Upper lobe of left lung (tissue), 6 donors: Measurements from ENCODE around the gene RBMS1. TPM values are rescaled to one million over a fixed set of nuclear protein-coding genes. Genes with fewer than 3 reads are reported as not detected.

ENCODE experiments used
- ATAC-seq, 2 donors: fragments of 200-7000 bp; cut with Tn5 transposase; one replicate each; pipeline ENCODE4 v1.9.1; 2022; ENCODE audit warnings: mild to moderate bottlenecking in 2 of 2, moderate library complexity in 2 of 2; ENCODE audit not compliant: low FRiP score in 2 of 2
- DNase-seq, 2 donors: peaks; one replicate each; pipeline ENCODE4 v3.0.0-alpha.2; 2019 to 2020
- H3K27ac ChIP-seq, 4 donors: fragments of 200-600 bp; sonication (generic); one replicate each; pipeline ENCODE4 v1.5.1; 2016 to 2019
- H3K27me3 ChIP-seq, 4 donors: fragments of 200-600 bp; sonication (generic); one replicate each; pipeline ENCODE4 v1.5.1; 2017 to 2019
- H3K36me3 ChIP-seq, 4 donors: fragments of 200-600 bp; sonication (generic); one replicate each; pipeline ENCODE4 v1.5.1; 2016 to 2019
- H3K4me1 ChIP-seq, 4 donors: fragments of 200-600 bp; sonication (generic); one replicate each; pipeline ENCODE4 v1.5.1; 2018 to 2019
- H3K4me3 ChIP-seq, 4 donors: fragments of 200-600 bp; sonication (generic); one replicate each; pipeline ENCODE4 v1.5.1; 2017 to 2019; ENCODE audit warnings: mild to moderate bottlenecking in 2 of 4, moderate library complexity in 1 of 4
- H3K9me3 ChIP-seq, 4 donors: fragments of 200-600 bp; sonication (generic); one replicate each; pipeline ENCODE4 v1.5.1; 2018 to 2019
- CTCF ChIP-seq, 6 experiments: fragments of 450-650 bp in 4 of 6; fragments of 200-600 bp in 2 of 6; sonication (generic) in 2 of 6; IDR thresholded peaks; one replicate each; pipeline ENCODE4 v1.5.1; 2016 to 2019; ENCODE audit warnings: antibody characterized with exemption in 6 of 6
- EP300 ChIP-seq, 4 donors: sonication (generic); formaldehyde crosslinking; IDR thresholded peaks; one replicate each; pipeline ENCODE4 v1.5.1; 2017; ENCODE audit warnings: antibody characterized with exemption in 4 of 4, control low read depth in 2 of 4
- POLR2A ChIP-seq, 4 donors: fragments of 450-650 bp; IDR thresholded peaks; one replicate each; pipeline ENCODE4 v1.5.1; 2016 to 2017; ENCODE audit warnings: antibody characterized with exemption in 4 of 4, mild to moderate bottlenecking in 2 of 4
- POLR2AphosphoS5 ChIP-seq, 2 donors: sonication (generic); formaldehyde crosslinking; IDR thresholded peaks; one replicate each; pipeline ENCODE4 v1.5.1; 2017; ENCODE audit warnings: antibody characterized with exemption in 2 of 2
- whole genome bisulfite sequencing, 2 donors: methylation state at CpG; one replicate each; pipeline ENCODE4 v1.1.5; 2017 to 2018; 5-methylcytosine and 5-hydroxymethylcytosine counted together
- total RNA-seq, 6 donors: library from RNA; depleted of rRNA in 4 of 6; stranded (reverse); fragments of >200 nt in 4 of 6; gene quantifications; one replicate each; pipeline versions ENCODE4 v1.1.0 to v1.2.1, GENCODE V29; 2016 to 2021
- donor health status: DM: no; HTN: no; CAD: no; lungs with moderate emphysema.
- donor health status: DM: no; HTN: yes; CAD: no; lungs with severe emphysema.

RBMS1 gene
- total RNA-seq, 6 donors from 2014 or later: 81.3 to 125 (median 95.4) TPM

- TF ChIP-seq EP300 (IDR thresholded peaks at IDR 0.05): no peak
- no peak for TF ChIP-seq POLR2A (IDR thresholded peaks at IDR 0.05)
- no peak for TF ChIP-seq POLR2AphosphoS5 (IDR thresholded peaks at IDR 0.05)
- no peak for TF ChIP-seq CTCF (IDR thresholded peaks at IDR 0.05)
- 73 to 83% methylated on average over 5 of the region's 5 CpGs for WGBS, 2 donors
- H3K36me3 ChIP-seq: peaks cover 0 to 8% (median 0%) of the 10 kb centered on the region in 4 donors
- H3K4me3 ChIP-seq: no peak overlapping the region
- no peak overlapping the region for H3K27ac ChIP-seq
- no peaks in the 10 kb centered on the region for H3K27me3 ChIP-seq
- peaks cover 40 to 71% (median 49%) of the 10 kb centered on the region in 4 donors for H3K4me1 ChIP-seq
- DNase-seq (no peak), ATAC-seq (peak in 1 of 2 donors; percentile 32)
- no peaks in the 10 kb centered on the region for H3K9me3 ChIP-seq
Measured at GRCh38 chr2:160352500-160352899, 141.1 kb downstream of the RBMS1 start.

- ATAC-seq: peak in 1 of 2 donors; percentile 77
Measured at GRCh38 chr2:160351956-160352355, 141.7 kb downstream of the RBMS1 start.

GRCh38 chr2:160349306-160349705 lies 144.3 kb downstream of the RBMS1 start:
- ATAC-seq (no peak), DNase-seq (no peak)
- no peak for TF ChIP-seq POLR2AphosphoS5 (IDR thresholded peaks at IDR 0.05)
- TF ChIP-seq CTCF (IDR thresholded peaks at IDR 0.05): no peak
- no peak for TF ChIP-seq POLR2A (IDR thresholded peaks at IDR 0.05)
- TF ChIP-seq EP300 (IDR thresholded peaks at IDR 0.05): no peak
- H3K4me3 ChIP-seq: no peak overlapping the region
- H3K9me3 ChIP-seq: no peaks in the 10 kb centered on the region
- peaks cover 50 to 77% (median 56%) of the 10 kb centered on the region in 4 donors for H3K4me1 ChIP-seq
- no peaks in the 10 kb centered on the region for H3K27me3 ChIP-seq
- no peak overlapping the region for H3K27ac ChIP-seq
- 92 to 94% methylated on average over 2 of the region's 2 CpGs for WGBS, 2 donors
- peaks cover 0 to 8% (median 0%) of the 10 kb centered on the region in 4 donors for H3K36me3 ChIP-seq

More at GRCh38 chr2:160351956-160352355, 141.7 kb downstream of the RBMS1 start:
- Histone ChIP-seq H3K4me1 (peaks cover 42 to 76% (median 49%) of the 10 kb centered on the region in 4 donors), H3K9me3 (no peaks in the 10 kb centered on the region), H3K4me3 (no peak overlapping the region), H3K36me3 (peaks cover 0 to 8% (median 0%) of the 10 kb centered on the region in 4 donors), H3K27me3 (no peaks in the 10 kb centered on the region), H3K27ac (no peak overlapping the region)
- WGBS, 2 donors: 56 to 67% methylated on average over 4 of the region's 4 CpGs
- TF ChIP-seq POLR2A (IDR thresholded peaks at IDR 0.05) (peak in 1 of 4 donors; percentile 22), CTCF (IDR thresholded peaks at IDR 0.05) (no peak)
- DNase-seq: no peak

GRCh38 chr2:160347269-160347863 lies 146.2 kb downstream of the RBMS1 start:
- H3K27me3 ChIP-seq: no peaks in the 10 kb centered on the region
- H3K36me3 ChIP-seq: peaks cover 0 to 8% (median 0%) of the 10 kb centered on the region in 4 donors
- H3K9me3 ChIP-seq: no peaks in the 10 kb centered on the region
- DNase-seq (no peak), ATAC-seq (no peak)
- H3K27ac ChIP-seq: no peak overlapping the region
- H3K4me3 ChIP-seq: no peak overlapping the region
- H3K4me1 ChIP-seq: peaks cover 32 to 64% (median 41%) of the 10 kb centered on the region in 4 donors
- TF ChIP-seq EP300 (IDR thresholded peaks at IDR 0.05) (no peak), CTCF (IDR thresholded peaks at IDR 0.05) (no peak), POLR2AphosphoS5 (IDR thresholded peaks at IDR 0.05) (no peak), POLR2A (IDR thresholded peaks at IDR 0.05) (no peak)
- WGBS, 2 donors: 93 to 94% methylated on average over 1 of the region's 1 CpG
